ENCODE measurements around the gene FCHSD2. TPM values are rescaled to one million over a fixed set of nuclear protein-coding genes. Genes with fewer than 3 reads are reported as not detected.

FCHSD2 gene
- total and polyA plus RNA-seq, 4 donors = 14.7 to 41.6 (median 32.6) TPM

DNA sequence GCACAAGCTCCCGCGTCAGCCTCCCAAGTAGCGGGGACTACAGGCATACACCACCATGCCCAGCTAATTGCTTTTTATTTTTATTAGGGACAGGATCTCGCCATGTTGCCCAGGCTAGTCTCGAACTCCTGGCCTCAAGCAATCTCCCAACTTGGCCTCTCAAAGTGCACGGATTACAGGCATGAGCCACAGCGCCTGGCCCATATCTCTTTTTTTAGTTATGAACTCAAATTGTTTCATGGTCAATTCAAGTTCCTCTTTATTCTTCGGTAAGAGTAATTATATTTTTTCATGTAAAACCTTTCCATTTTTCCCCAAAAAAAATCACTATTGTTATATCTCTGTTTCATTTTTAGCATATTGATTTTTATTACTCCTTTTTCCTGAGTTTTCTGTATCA, 25.5 kb downstream of the FCHSD2 start:
- Histone ChIP-seq H3K9me3 (ENCODE audit: control insufficient read depth in 4 of 4, insufficient read depth in 3 of 4, low read length in 3 of 4) (peaks cover 0 to 3% (median under 1%) of the 10 kb centered on the region in 4 donors), H3K4me1 (ENCODE audit: control insufficient read depth in 5 of 5, insufficient read depth in 5 of 5, low read length in 5 of 5) (peaks cover 0 to 3% (median 0%) of the 10 kb centered on the region in 5 donors), H3K36me3 (ENCODE audit: control insufficient read depth in 4 of 4, insufficient read depth in 4 of 4, low read length in 4 of 4) (peaks cover 2 to 6% (median 4%) of the 10 kb centered on the region in 4 donors), H3K9ac (ENCODE audit: insufficient read depth in 1 of 2, low read length in 2 of 2) (no peak overlapping the region), H3K27ac (ENCODE audit: low read depth in 1 of 2, low read length in 1 of 2) (no peak overlapping the region), H3K4me3 (no peak overlapping the region), H3K27me3 (ENCODE audit: control insufficient read depth in 3 of 3, insufficient read depth in 3 of 3, low read length in 2 of 3) (no peaks in the 10 kb centered on the region)
- DNase-seq (no peak), ATAC-seq (ENCODE audit: insufficient read depth, low FRiP score) (no peak)
- WGBS, 2 donors = 87 to 92% methylated on average over 8 of the region's 8 CpGs
- TF ChIP-seq, protein P1, sequence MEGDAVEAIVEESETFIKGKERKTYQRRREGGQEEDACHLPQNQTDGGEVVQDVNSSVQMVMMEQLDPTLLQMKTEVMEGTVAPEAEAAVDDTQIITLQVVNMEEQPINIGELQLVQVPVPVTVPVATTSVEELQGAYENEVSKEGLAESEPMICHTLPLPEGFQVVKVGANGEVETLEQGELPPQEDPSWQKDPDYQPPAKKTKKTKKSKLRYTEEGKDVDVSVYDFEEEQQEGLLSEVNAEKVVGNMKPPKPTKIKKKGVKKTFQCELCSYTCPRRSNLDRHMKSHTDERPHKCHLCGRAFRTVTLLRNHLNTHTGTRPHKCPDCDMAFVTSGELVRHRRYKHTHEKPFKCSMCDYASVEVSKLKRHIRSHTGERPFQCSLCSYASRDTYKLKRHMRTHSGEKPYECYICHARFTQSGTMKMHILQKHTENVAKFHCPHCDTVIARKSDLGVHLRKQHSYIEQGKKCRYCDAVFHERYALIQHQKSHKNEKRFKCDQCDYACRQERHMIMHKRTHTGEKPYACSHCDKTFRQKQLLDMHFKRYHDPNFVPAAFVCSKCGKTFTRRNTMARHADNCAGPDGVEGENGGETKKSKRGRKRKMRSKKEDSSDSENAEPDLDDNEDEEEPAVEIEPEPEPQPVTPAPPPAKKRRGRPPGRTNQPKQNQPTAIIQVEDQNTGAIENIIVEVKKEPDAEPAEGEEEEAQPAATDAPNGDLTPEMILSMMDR (IDR thresholded peaks at IDR 0.05; ENCODE audit: control extremely low read depth, extremely low read depth) = no peak

DNA sequence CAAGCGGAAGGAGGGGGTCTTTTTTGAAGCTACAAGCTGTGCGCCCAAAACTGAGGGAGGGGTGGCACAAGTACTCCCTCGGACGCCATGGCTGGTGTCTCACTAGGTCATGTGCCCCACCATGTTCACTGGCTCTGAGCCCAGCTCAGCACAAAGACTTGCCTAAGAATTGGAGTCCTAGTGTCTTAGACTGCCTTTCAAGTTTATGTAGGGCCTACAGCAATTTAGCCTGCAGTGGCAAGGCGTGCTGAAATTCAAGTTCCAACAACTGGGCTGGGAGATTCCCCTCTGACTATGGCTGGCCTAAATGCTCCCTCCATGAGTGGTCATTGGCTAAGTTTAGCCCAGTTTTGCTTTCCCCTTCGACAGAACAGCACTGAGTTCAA, 27.3 kb downstream of the FCHSD2 start:
- no peak overlapping the region for H3K4me3 ChIP-seq
- peaks cover 2 to 6% (median 4%) of the 10 kb centered on the region in 4 donors for H3K36me3 ChIP-seq (ENCODE audit: control insufficient read depth in 4 of 4, insufficient read depth in 4 of 4, low read length in 4 of 4)
- ATAC-seq (ENCODE audit: insufficient read depth, low FRiP score) (no peak), DNase-seq (no peak)
- H3K27ac ChIP-seq (ENCODE audit: low read depth in 1 of 2, low read length in 1 of 2) = no peak overlapping the region
- H3K4me1 ChIP-seq (ENCODE audit: control insufficient read depth in 5 of 5, insufficient read depth in 5 of 5, low read length in 5 of 5) = peaks cover 0 to 3% (median 0%) of the 10 kb centered on the region in 5 donors
- 98% methylated on average over 6 of the region's 6 CpGs for WGBS, 2 donors
- peaks cover 0 to 6% (median under 1%) of the 10 kb centered on the region in 4 donors for H3K9me3 ChIP-seq (ENCODE audit: control insufficient read depth in 4 of 4, insufficient read depth in 3 of 4, low read length in 3 of 4)
- TF ChIP-seq, protein P1 (IDR thresholded peaks at IDR 0.05; ENCODE audit: control extremely low read depth, extremely low read depth) = no peak
- no peak overlapping the region for H3K9ac ChIP-seq (ENCODE audit: insufficient read depth in 1 of 2, low read length in 2 of 2)
- H3K27me3 ChIP-seq (ENCODE audit: control insufficient read depth in 3 of 3, insufficient read depth in 3 of 3, low read length in 2 of 3) = no peaks in the 10 kb centered on the region

DNA sequence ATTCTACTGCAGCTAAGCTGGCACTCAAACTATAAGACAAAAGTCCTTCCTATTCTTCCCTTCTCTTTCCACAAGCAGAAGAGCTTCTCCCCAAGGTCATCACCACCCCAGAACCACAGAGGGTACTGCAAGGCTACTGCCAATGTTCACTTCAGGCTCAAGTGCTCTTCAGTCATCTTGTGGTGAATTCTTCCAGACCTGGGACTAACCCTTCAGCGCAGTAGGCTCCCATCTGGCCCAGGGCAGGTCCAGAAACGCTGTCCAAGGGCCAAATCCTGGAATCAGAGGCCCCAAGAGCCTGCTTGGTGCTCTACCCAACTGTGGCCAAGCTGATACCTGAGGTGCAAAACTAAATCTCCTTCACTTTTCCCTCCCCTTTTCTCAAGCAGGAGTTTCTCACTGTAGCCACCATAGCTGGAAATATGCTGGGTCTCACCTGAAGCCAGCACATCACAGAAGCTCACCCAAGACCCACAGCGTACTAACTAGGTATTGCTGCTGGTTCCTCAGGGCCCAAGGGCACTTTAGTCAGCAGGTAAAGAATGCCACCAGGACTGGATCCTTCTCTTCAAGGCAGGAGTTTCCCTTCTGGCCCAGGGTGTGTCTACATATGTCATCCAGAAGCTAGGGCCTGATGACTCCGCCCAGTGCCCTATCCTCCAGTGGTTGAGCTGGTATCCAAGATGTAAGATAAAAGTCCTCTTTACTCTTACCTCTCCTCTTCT, 27.8 kb downstream of the FCHSD2 start:
- ATAC-seq (ENCODE audit: insufficient read depth, low FRiP score) (no peak), DNase-seq (no peak)
- Histone ChIP-seq H3K4me3 (no peak overlapping the region), H3K9ac (ENCODE audit: insufficient read depth in 1 of 2, low read length in 2 of 2) (no peak overlapping the region), H3K9me3 (ENCODE audit: control insufficient read depth in 4 of 4, insufficient read depth in 3 of 4, low read length in 3 of 4) (peaks cover 0 to 8% (median 2%) of the 10 kb centered on the region in 4 donors), H3K4me1 (ENCODE audit: control insufficient read depth in 5 of 5, insufficient read depth in 5 of 5, low read length in 5 of 5) (peaks cover 0 to 3% (median 0%) of the 10 kb centered on the region in 5 donors), H3K27ac (ENCODE audit: low read depth in 1 of 2, low read length in 1 of 2) (no peak overlapping the region), H3K27me3 (ENCODE audit: control insufficient read depth in 3 of 3, insufficient read depth in 3 of 3, low read length in 2 of 3) (no peaks in the 10 kb centered on the region), H3K36me3 (ENCODE audit: control insufficient read depth in 4 of 4, insufficient read depth in 4 of 4, low read length in 4 of 4) (peaks cover 2 to 6% (median 4%) of the 10 kb centered on the region in 4 donors)
- 81 to 100% methylated on average over 4 of the region's 4 CpGs for WGBS, 2 donors
- TF ChIP-seq, protein P1 (IDR thresholded peaks at IDR 0.05; ENCODE audit: control extremely low read depth, extremely low read depth) = no peak
